Panc1 (cell line): ENCODE results near the gene GALNTL6. TPM values are rescaled to one million over a fixed set of nuclear protein-coding genes. Genes with fewer than 3 reads are reported as not detected.

Experiments used
- ATAC-seq: fragments of 200-7000 bp; cut with Tn5 transposase; 2 replicates; pipeline ENCODE4 v1.9.1; 2020; ENCODE audit warnings: mild to moderate bottlenecking, moderate library complexity
- BruUV-seq: library from RNA; stranded (reverse); fragments of 400-500 nt; replicated peaks from 2 replicates; lab custom pipeline; 2021; lab: Mats Ljungman, UMichigan
- CTCF ChIA-PET: fragments of 300-600 bp; sonication (Branson Sonifier 250); formaldehyde crosslinking; loops from one replicate; lab custom pipeline; 2022; ENCODE audit warnings: antibody characterized with exemption; lab: Charles Lee
- POLR2A ChIA-PET: fragments of 300-600 bp; sonication (Branson Sonifier 250); formaldehyde crosslinking; loops from one replicate; lab custom pipeline; 2022; ENCODE audit warnings: antibody characterized with exemption; lab: Charles Lee
- DNase-seq: peaks from one replicate; pipeline ENCODE4 v3.0.0-alpha.2; 2010; ENCODE audit warnings: low read depth, low spot score
- H3K27ac ChIP-seq: 2 replicates; pipeline ENCODE4 v1.5.1; 2011; ENCODE audit warnings: mild to moderate bottlenecking, low read length, inconsistent platforms
- H3K27me3 ChIP-seq: fragments of 200-500 bp; sonication (Bioruptor generic); 2 replicates; pipeline ENCODE4 v1.6.0; 2014; ENCODE audit warnings: low read length, inconsistent platforms; ENCODE audit not compliant: control insufficient read depth, insufficient read depth
- H3K36me3 ChIP-seq: fragments of 200-500 bp; sonication (Bioruptor generic); 2 replicates; pipeline ENCODE4 v1.5.1; 2014; ENCODE audit warnings: inconsistent platforms, mild to moderate bottlenecking, low read length, moderate library complexity; ENCODE audit not compliant: control insufficient read depth, insufficient read depth
- H3K4me1 ChIP-seq: 2 replicates; pipeline ENCODE4 v1.5.1; 2011; ENCODE audit warnings: inconsistent platforms, mild to moderate bottlenecking, low read length, moderate library complexity; ENCODE audit not compliant: control insufficient read depth, insufficient read depth
- H3K4me3 ChIP-seq, 2 experiments: 2 replicates each; pipeline ENCODE4 v1.5.1; 2011 to 2012; ENCODE audit warnings: low read depth in 2 of 2, low read length in 2 of 2, mild to moderate bottlenecking in 2 of 2, inconsistent platforms in 1 of 2, moderate library complexity in 1 of 2
- H3K9me3 ChIP-seq: fragments of 200-500 bp; sonication (Bioruptor generic); 2 replicates; pipeline ENCODE4 v1.5.1; 2014; ENCODE audit warnings: low read depth, mild to moderate bottlenecking, inconsistent platforms, low read length, moderate library complexity; ENCODE audit not compliant: control insufficient read depth, insufficient read depth
- CTCF ChIP-seq: fragments of 450-650 bp; IDR thresholded peaks from 2 replicates; pipeline ENCODE4 v1.5.1; 2017; ENCODE audit warnings: mild to moderate bottlenecking
- POLR2AphosphoS5 ChIP-seq: IDR thresholded peaks from 2 replicates; pipeline ENCODE4 v1.6.1; 2012; ENCODE audit warnings: mild to moderate bottlenecking, low read depth, low read length, moderate library complexity
- SIN3A ChIP-seq: IDR thresholded peaks from 2 replicates; pipeline ENCODE4 v1.6.1; 2012; ENCODE audit warnings: low read depth, mild to moderate bottlenecking, low read length, moderate library complexity, borderline replicate concordance; ENCODE audit not compliant: insufficient read depth
- TCF7L2 ChIP-seq: IDR thresholded peaks from 2 replicates; pipeline ENCODE4 v1.6.1; 2011; ENCODE audit warnings: mild to moderate bottlenecking, low read depth, low read length, inconsistent platforms
- in situ Hi-C: cut with HindIII; loops from 2 replicates; pipeline ENCODE4 v1.10.0; 2016; ENCODE audit warnings: low sequenced_read_pairs, low pct_unique_long_range_greater_than_20kb
- intact Hi-C: fragments of 100-400 bp; cut with micrococcal nuclease; formaldehyde crosslinking; loops from one replicate; pipeline ENCODE4 v1.10.0; 2022; ENCODE audit not compliant: unreplicated experiment
- total RNA-seq: library from RNA; stranded (reverse); gene quantifications from one replicate; pipeline ENCODE4 v1.2.1, GENCODE V29; 2021; ENCODE audit not compliant: unreplicated experiment
- TF ChIP-seq, protein P1 (sequence below), 2 experiments: IDR thresholded peaks; 2 replicates each; pipeline ENCODE4 v1.6.1; 2011 to 2012; ENCODE audit warnings: low read depth in 2 of 2, control low read depth in 1 of 2, low read length in 1 of 2, mild to moderate bottlenecking in 1 of 2, moderate library complexity in 1 of 2; ENCODE audit not compliant: insufficient read depth in 1 of 2

GALNTL6 gene
- total RNA-seq, 1 experiment from 2014 or later, result not detected

DNA sequence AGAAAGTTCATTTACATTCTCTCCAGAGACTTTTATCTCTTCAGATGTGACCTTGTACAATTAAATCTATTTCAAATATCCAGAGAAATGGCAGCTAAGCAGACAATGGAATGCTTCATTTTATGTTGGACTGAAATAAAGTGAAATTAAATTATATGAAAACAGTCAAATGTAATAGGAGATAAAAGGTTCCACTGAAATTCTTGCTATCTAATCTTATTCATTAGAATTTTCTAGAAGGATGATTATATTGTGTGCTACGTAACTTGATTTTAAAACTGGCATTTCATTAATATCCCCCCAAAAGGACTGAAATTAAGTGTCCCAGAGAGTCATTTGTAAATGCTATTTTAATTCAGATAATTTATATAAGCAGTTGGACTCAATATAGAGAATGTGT is 708.5 kb downstream of the GALNTL6 start:
- Histone ChIP-seq H3K27ac (no peak overlapping the region), H3K36me3 (no peaks in the 10 kb centered on the region), H3K9me3 (no peaks in the 10 kb centered on the region), H3K4me1 (no peaks in the 10 kb centered on the region), H3K27me3 (no peaks in the 10 kb centered on the region), H3K4me3 (no peak overlapping the region)
- intact Hi-C loops (no loop called here), in situ Hi-C loops (no loop called here)
- no TSS peak for BruUV-seq
- TF ChIP-seq SIN3A (no peak), TCF7L2 (no peak), CTCF (no peak), POLR2AphosphoS5 (no peak)
- TF ChIP-seq, protein P1, sequence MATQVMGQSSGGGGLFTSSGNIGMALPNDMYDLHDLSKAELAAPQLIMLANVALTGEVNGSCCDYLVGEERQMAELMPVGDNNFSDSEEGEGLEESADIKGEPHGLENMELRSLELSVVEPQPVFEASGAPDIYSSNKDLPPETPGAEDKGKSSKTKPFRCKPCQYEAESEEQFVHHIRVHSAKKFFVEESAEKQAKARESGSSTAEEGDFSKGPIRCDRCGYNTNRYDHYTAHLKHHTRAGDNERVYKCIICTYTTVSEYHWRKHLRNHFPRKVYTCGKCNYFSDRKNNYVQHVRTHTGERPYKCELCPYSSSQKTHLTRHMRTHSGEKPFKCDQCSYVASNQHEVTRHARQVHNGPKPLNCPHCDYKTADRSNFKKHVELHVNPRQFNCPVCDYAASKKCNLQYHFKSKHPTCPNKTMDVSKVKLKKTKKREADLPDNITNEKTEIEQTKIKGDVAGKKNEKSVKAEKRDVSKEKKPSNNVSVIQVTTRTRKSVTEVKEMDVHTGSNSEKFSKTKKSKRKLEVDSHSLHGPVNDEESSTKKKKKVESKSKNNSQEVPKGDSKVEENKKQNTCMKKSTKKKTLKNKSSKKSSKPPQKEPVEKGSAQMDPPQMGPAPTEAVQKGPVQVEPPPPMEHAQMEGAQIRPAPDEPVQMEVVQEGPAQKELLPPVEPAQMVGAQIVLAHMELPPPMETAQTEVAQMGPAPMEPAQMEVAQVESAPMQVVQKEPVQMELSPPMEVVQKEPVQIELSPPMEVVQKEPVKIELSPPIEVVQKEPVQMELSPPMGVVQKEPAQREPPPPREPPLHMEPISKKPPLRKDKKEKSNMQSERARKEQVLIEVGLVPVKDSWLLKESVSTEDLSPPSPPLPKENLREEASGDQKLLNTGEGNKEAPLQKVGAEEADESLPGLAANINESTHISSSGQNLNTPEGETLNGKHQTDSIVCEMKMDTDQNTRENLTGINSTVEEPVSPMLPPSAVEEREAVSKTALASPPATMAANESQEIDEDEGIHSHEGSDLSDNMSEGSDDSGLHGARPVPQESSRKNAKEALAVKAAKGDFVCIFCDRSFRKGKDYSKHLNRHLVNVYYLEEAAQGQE (IDR thresholded peaks at IDR 0.05; ENCODE audit: insufficient read depth in 1 of 2, low read depth in 2 of 2, low read length in 1 of 2), result no peak
- ChIA-PET POLR2A (no interaction called here), CTCF (no interaction called here)
- no peak for ATAC-seq
- DNase-seq, result no peak

GRCh38 chr4:172543249-172543648 is 730.0 kb downstream of the GALNTL6 start:
- Histone ChIP-seq H3K4me1 (no peaks in the 10 kb centered on the region), H3K27ac (no peak overlapping the region), H3K4me3 (no peak overlapping the region), H3K36me3 (no peaks in the 10 kb centered on the region), H3K9me3 (no peaks in the 10 kb centered on the region), H3K27me3 (no peaks in the 10 kb centered on the region)
- no peak for ATAC-seq
- intact Hi-C loops (no loop called here), in situ Hi-C loops (no loop called here)
- no TSS peak for BruUV-seq
- POLR2A ChIA-PET, result no interaction called here
- no peak for TF ChIP-seq CTCF
- TF ChIP-seq POLR2AphosphoS5, result no peak
- TF ChIP-seq, protein P1 (IDR thresholded peaks at IDR 0.05; ENCODE audit: insufficient read depth in 1 of 2, low read depth in 2 of 2, low read length in 1 of 2), result no peak
- TF ChIP-seq TCF7L2, result no peak
- TF ChIP-seq SIN3A, result no peak
- DNase-seq, result no peak
- CTCF ChIA-PET, result no interaction called here
